Hepatocyte (in vitro differentiated cells): ENCODE measurements around the gene DOCK2. TPM values are rescaled to one million over a fixed set of nuclear protein-coding genes. Genes with fewer than 3 reads are reported as not detected.

Experiments used
- DNase-seq: peaks from one replicate; pipeline ENCODE4 v3.0.0-alpha.2; 2016; ENCODE audit warnings: low spot score
- H2AFZ ChIP-seq: fragments of 200-600 bp; sonication (generic); 2 replicates; pipeline ENCODE4 v1.6.0; 2016; ENCODE audit warnings: antibody characterized with exemption, mild to moderate bottlenecking
- H3K27ac ChIP-seq: fragments of 200-600 bp; sonication (generic); 2 replicates; pipeline ENCODE4 v1.5.1; 2016; ENCODE audit warnings: mild to moderate bottlenecking
- H3K27me3 ChIP-seq: fragments of 200-600 bp; sonication (generic); 2 replicates; pipeline ENCODE4 v1.6.1; 2016
- H3K36me3 ChIP-seq: fragments of 200-600 bp; sonication (generic); replicated peaks from 2 replicates; pipeline ENCODE4 v1.5.1; 2016; ENCODE audit warnings: low read depth; ENCODE audit not compliant: insufficient read depth
- H3K4me1 ChIP-seq: fragments of 200-600 bp; sonication (generic); 2 replicates; pipeline ENCODE4 v1.5.1; 2016; ENCODE audit warnings: mild to moderate bottlenecking, moderate library complexity; ENCODE audit not compliant: insufficient read depth
- H3K4me2 ChIP-seq: fragments of 200-600 bp; sonication (generic); 2 replicates; pipeline ENCODE4 v1.6.0; 2016
- H3K4me3 ChIP-seq: fragments of 200-600 bp; sonication (generic); 2 replicates; pipeline ENCODE4 v1.5.1; 2016; ENCODE audit warnings: mild to moderate bottlenecking
- H3K79me2 ChIP-seq: fragments of 200-600 bp; sonication (generic); 2 replicates; pipeline ENCODE4 v1.6.0; 2017; ENCODE audit warnings: mild to moderate bottlenecking
- H3K9me2 ChIP-seq: fragments of 200-600 bp; sonication (generic); replicated peaks from 2 replicates; pipeline ENCODE4 v1.6.0; 2017; ENCODE audit warnings: mild to moderate bottlenecking; ENCODE audit not compliant: insufficient read depth
- H3K9me3 ChIP-seq: fragments of 200-600 bp; sonication (generic); 2 replicates; pipeline ENCODE4 v1.5.1; 2016; ENCODE audit warnings: low read depth, mild to moderate bottlenecking
- H4K20me1 ChIP-seq: fragments of 200-600 bp; sonication (generic); 2 replicates; pipeline ENCODE4 v1.6.0; 2016; ENCODE audit warnings: mild to moderate bottlenecking; ENCODE audit not compliant: insufficient read depth, poor library complexity, severe bottlenecking
- EZH2 ChIP-seq: fragments of 200-600 bp; sonication (generic); IDR thresholded peaks from 2 replicates; pipeline ENCODE4 v1.6.1; 2016; ENCODE audit warnings: antibody characterized with exemption, mild to moderate bottlenecking, borderline replicate concordance
- EZH2phosphoT487 ChIP-seq: fragments of 200-600 bp; sonication (generic); IDR thresholded peaks from one replicate; pipeline ENCODE4 v1.6.1; 2018; ENCODE audit warnings: antibody characterized with exemption, mild to moderate bottlenecking, low read depth, moderate library complexity; ENCODE audit not compliant: unreplicated experiment, severe bottlenecking
- WGBS: methylation state at CpG from one replicate; pipeline ENCODE4 v1.1.6; 2016; ENCODE audit warnings: low lambda C conversion rate; ENCODE audit errors: missing lambda C conversion rate; 5-methylcytosine and 5-hydroxymethylcytosine counted together
- polyA plus RNA-seq: library from polyadenylated mRNA; unstranded; fragments of >200 nt; fragmentation: Nextera tagmentation; extraction: Ambion mirVana; gene quantifications from 2 replicates; pipeline ENCODE4 v1.2.1, GENCODE V29; 2016
- total RNA-seq: library from RNA; depleted of rRNA; stranded (reverse); fragments of >200 nt; gene quantifications from 2 replicates; pipeline ENCODE4 v1.2.3, GENCODE V29; 2014
- TF ChIP-seq, protein P1 (sequence below): fragments of 200-600 bp; sonication (generic); IDR thresholded peaks from 2 replicates; pipeline ENCODE4 v1.5.1; 2016; ENCODE audit warnings: antibody characterized with exemption, mild to moderate bottlenecking; ENCODE audit not compliant: poor library complexity

The DOCK2 gene
- total and polyA plus RNA-seq, 2 experiments from 2014 or later: 0.60 TPM; not detected in 1

DNA sequence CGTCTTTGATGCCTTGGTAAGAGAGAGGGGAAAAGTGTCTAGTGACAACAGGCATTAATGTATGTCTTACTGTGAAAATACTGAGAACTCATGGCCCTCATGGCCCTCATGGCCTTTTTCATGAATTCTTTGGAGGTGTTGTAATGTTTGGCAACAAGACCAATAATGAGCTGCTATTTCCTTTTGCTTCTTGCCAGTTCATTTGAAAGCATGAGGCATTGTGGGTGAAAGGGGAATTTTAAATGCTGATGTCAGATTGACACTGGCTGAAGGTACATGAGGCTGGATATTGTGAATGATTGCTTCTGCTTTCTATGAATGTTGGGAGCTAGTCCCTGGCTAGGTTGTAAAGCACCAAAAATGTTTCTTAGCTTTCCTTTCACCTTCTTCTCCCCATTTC, 79.2 kb downstream of the DOCK2 start:
- Histone ChIP-seq H3K36me3 (no peaks in the 10 kb centered on the region), H4K20me1 (no peaks in the 10 kb centered on the region), H3K27me3 (peaks cover 3% of the 10 kb centered on the region), H3K9me2 (no peaks in the 10 kb centered on the region), H3K4me1 (no peaks in the 10 kb centered on the region), H3K4me2 (no peak overlapping the region), H3K27ac (no peak overlapping the region), H3K79me2 (no peaks in the 10 kb centered on the region), H2AFZ (no peak overlapping the region), H3K4me3 (no peak overlapping the region), H3K9me3 (no peaks in the 10 kb centered on the region)
- TF ChIP-seq EZH2phosphoT487 (no peak), EZH2 (no peak)
- TF ChIP-seq, protein P1, sequence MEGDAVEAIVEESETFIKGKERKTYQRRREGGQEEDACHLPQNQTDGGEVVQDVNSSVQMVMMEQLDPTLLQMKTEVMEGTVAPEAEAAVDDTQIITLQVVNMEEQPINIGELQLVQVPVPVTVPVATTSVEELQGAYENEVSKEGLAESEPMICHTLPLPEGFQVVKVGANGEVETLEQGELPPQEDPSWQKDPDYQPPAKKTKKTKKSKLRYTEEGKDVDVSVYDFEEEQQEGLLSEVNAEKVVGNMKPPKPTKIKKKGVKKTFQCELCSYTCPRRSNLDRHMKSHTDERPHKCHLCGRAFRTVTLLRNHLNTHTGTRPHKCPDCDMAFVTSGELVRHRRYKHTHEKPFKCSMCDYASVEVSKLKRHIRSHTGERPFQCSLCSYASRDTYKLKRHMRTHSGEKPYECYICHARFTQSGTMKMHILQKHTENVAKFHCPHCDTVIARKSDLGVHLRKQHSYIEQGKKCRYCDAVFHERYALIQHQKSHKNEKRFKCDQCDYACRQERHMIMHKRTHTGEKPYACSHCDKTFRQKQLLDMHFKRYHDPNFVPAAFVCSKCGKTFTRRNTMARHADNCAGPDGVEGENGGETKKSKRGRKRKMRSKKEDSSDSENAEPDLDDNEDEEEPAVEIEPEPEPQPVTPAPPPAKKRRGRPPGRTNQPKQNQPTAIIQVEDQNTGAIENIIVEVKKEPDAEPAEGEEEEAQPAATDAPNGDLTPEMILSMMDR: no peak
- 78% methylated on average over 1 of the region's 1 CpG for WGBS
- no peak for DNase-seq

DNA sequence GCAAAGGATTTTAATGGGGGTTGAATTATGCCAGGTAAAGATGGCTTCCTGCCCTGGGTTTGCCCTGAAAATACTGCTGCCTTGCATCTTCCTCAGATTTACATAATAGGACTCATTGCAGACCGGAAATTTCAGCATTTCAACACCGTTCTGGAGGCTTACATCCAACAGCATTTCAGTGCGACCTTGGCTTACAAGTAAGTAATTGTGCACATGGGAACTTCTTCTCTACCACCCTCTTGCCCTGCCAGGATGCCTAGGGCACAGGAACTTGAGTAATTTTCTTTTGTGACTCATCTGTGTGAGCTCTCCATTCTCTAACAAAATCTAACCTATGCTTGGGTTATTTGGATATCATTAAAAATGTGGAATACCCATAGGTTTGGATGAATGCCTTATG, 80.2 kb downstream of the DOCK2 start:
- no peak for DNase-seq
- WGBS: 88% methylated on average over 3 of the region's 3 CpGs
- Histone ChIP-seq H3K36me3 (no peaks in the 10 kb centered on the region), H3K79me2 (no peaks in the 10 kb centered on the region), H3K9me2 (no peaks in the 10 kb centered on the region), H3K27ac (no peak overlapping the region), H2AFZ (no peak overlapping the region), H4K20me1 (no peaks in the 10 kb centered on the region), H3K4me1 (no peaks in the 10 kb centered on the region), H3K4me2 (no peak overlapping the region), H3K4me3 (no peak overlapping the region), H3K9me3 (no peaks in the 10 kb centered on the region), H3K27me3 (peaks cover 3% of the 10 kb centered on the region)
- TF ChIP-seq, protein P1: no peak
- TF ChIP-seq EZH2phosphoT487 (no peak), EZH2 (no peak)

DNA sequence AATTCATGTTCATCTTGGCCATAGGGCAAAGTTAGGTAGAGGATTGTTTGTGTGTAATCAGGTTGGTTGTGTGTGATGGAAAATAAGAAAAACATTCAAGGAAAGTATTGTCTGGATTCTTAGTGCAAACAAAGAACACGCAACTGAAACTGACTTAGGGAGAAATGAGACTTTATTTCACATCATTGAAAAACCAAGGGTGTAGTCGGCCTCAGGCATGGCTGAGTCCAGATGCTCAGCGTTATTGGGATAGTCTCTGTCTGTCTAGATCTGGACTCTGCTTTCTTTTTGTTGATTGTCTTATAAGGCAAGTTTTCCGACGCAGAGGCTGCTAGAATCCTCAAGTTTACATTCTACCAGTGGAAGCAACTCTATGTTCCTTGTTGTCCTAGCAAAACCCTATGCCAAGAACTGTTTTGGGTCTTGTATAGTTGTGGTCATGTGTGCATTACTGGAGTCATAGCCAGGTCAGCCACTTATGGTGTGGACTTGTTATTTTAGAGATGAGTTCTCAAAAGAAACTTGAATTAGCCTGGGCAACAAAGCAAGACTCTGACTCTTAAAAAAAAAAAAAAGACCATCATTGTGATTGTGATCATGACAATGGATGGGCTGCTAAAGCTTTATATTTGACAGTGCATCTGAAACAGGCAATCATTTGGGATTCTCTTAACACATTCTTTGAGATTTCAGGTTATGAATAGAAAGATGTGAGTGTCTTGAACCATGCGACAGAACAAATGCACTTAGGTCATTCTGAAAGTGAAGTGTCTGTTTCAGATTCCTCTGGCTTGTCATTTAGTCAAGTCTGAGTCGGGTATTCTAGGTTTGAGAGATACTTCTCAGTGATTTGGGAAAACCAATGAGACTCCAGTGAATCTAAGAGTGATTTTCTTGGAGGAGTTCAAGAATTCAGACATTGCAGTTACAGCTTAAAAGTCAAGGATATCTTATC, 82.6 kb downstream of the DOCK2 start:
- Histone ChIP-seq H3K9me2 (no peaks in the 10 kb centered on the region), H3K27ac (no peak overlapping the region), H3K4me2 (no peak overlapping the region), H3K79me2 (no peaks in the 10 kb centered on the region), H3K27me3 (peaks cover 3% of the 10 kb centered on the region), H3K9me3 (no peaks in the 10 kb centered on the region), H3K4me3 (no peak overlapping the region), H3K4me1 (no peaks in the 10 kb centered on the region), H3K36me3 (no peaks in the 10 kb centered on the region), H2AFZ (no peak overlapping the region), H4K20me1 (no peaks in the 10 kb centered on the region)
- DNase-seq: no peak
- WGBS: 72% methylated on average over 7 of the region's 7 CpGs
- TF ChIP-seq EZH2phosphoT487 (no peak), EZH2 (no peak)
- TF ChIP-seq, protein P1: no peak
